ENCODE results near the gene MYB.

The MYB gene

DNA sequence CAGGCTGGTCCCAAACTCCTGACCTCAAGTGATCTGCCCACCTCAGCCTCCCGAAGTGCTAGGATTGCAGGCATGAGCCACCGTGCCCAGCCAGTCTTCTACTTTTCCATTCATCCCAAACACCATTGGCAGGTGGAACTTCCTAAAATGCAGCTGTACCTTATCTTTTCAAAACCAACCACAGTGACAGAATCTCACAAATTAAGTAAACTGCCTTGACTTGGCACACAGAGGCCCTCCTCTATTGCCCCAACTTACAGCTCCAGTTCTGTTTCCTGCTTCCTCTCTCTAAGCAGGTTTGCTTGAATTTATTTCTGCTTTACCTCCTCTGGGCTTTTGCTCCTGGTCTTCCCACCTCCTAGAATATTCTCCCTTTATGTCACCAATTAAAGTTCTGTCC lies 7.6 kb downstream of the MYB start:
- H3K4me2 ChIP-seq: peak overlapping the region; percentile 17 to 75 (median 65); a peak in 20 of 22 replicates

DNA sequence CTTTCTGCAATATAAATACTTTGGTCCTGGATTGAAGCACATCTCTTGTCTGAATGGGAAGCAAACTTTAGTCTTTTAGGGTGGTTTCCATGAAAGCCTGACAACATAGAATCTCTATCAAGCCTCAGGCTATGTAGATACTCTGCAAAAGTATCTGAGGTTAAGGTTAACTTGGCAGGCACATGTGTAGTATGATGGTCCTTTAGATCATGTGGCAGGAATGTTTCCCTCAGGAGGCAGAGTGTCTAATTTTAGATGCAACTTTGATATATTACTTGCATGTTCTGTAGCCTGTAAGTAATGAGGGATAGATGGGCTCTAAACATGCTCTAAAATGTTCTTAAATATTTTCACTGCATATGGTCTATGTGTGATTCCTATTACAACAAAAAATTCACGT lies 8.2 kb downstream of the MYB start:
- Histone ChIP-seq H3K27me3 (no peaks in the 10 kb centered on the region), H3K4me2 (peak overlapping the region; percentile 2 to 79 (median 66); a peak in 21 of 22 replicates), H4K20me1 (peaks cover 0 to 94% (median 30%) of the 10 kb centered on the region in 11 experiments; a peak in 12 of 22 replicates), H3K9ac (peak overlapping the region in 3 of 11 experiments; percentile 14 to 37 (median 18); a peak in 1 of 22 replicates), H3K4me3 (no peak overlapping the region), H3K9me3 (replicated peaks in 1 of 11) (no peaks in the 10 kb centered on the region; a peak in 1 of 22 replicates), H3K27ac (peak overlapping the region in 6 of 11 experiments; percentile 38 to 82 (median 78); a peak in 8 of 22 replicates), H3K36me3 (peaks cover 0 to 98% (median 91%) of the 10 kb centered on the region in 11 experiments; a peak in 19 of 22 replicates), H3K4me1 (peaks cover 53 to 97% (median 83%) of the 10 kb centered on the region in 10 experiments)
- no peak for TF ChIP-seq Cebpa-rat (IDR thresholded peaks at IDR 0.05)

More for the DNA sequence above, 7.6 kb downstream of the MYB start:
- Histone ChIP-seq H3K9me3 (replicated peaks in 1 of 11) (no peaks in the 10 kb centered on the region), H3K4me3 (peak overlapping the region in 2 of 10 experiments; percentile 0; a peak in 1 of 20 replicates), H3K4me1 (peaks cover 54 to 91% (median 77%) of the 10 kb centered on the region in 10 experiments), H3K9ac (peak overlapping the region in 5 of 11 experiments; percentile 14 to 57 (median 27); a peak in 8 of 22 replicates), H3K36me3 (peaks cover 0 to 97% (median 85%) of the 10 kb centered on the region in 11 experiments; a peak in 19 of 22 replicates), H4K20me1 (peaks cover 0 to 93% (median 30%) of the 10 kb centered on the region in 11 experiments; a peak in 12 of 22 replicates), H3K27me3 (no peaks in the 10 kb centered on the region), H3K27ac (peak overlapping the region in 8 of 11 experiments; percentile 18 to 82 (median 44); a peak in 14 of 22 replicates)
- TF ChIP-seq Cebpa-rat (IDR thresholded peaks at IDR 0.05): no peak

DNA sequence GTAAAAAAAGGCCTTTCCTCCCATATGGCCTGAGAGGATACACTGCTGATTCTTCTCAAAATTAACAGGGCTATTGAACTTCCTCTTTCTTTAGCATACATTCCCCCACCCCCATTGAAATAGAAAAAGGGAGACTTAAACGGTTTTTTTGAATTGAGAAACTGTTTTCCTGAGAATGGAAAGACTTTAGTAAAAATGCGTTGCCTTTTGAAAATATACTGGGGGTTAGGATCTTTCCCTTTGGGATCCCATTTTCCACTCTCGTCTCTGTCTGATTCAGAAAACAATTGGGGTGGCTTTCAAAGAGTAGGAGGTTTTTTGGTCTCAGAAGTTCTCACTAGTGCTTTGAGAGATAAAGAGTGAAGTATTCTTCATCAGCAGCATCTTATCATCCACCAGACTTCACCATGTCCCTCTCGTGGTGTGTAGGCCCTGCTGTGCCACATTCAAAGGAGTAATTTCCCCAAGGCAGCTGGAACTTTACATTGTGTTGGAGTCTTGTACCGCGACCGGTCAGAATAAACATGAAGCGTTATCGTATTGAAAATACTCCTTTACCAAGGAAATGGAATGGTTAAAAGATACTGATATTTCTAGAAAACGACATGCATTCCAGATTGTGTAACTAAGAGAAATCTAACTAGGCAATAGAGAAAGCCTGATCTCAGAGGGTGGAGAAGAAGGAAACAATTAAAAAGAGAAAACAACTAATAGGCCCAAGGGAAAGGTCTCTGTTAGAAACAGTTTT lies 10.6 kb downstream of the MYB start:
- Histone ChIP-seq H3K4me3 (no peak overlapping the region; a peak in 1 of 20 replicates), H3K9ac (peak overlapping the region in 10 of 11 experiments; percentile 47 to 69 (median 55); a peak in 18 of 22 replicates), H4K20me1 (peaks cover 0 to 91% (median 18%) of the 10 kb centered on the region in 11 experiments; a peak in 10 of 22 replicates), H3K27ac (peak overlapping the region in 10 of 11 experiments; percentile 51 to 84 (median 78); a peak in 20 of 22 replicates), H3K4me2 (peak overlapping the region; percentile 16 to 79 (median 66)), H3K27me3 (no peaks in the 10 kb centered on the region), H3K9me3 (replicated peaks in 1 of 11) (no peaks in the 10 kb centered on the region; a peak in 1 of 22 replicates), H3K36me3 (peaks cover 0 to 100% (median 97%) of the 10 kb centered on the region in 11 experiments; a peak in 19 of 22 replicates), H3K4me1 (peaks cover 48 to 90% (median 82%) of the 10 kb centered on the region in 10 experiments)
- no peak for TF ChIP-seq Cebpa-rat (IDR thresholded peaks at IDR 0.05)

DNA sequence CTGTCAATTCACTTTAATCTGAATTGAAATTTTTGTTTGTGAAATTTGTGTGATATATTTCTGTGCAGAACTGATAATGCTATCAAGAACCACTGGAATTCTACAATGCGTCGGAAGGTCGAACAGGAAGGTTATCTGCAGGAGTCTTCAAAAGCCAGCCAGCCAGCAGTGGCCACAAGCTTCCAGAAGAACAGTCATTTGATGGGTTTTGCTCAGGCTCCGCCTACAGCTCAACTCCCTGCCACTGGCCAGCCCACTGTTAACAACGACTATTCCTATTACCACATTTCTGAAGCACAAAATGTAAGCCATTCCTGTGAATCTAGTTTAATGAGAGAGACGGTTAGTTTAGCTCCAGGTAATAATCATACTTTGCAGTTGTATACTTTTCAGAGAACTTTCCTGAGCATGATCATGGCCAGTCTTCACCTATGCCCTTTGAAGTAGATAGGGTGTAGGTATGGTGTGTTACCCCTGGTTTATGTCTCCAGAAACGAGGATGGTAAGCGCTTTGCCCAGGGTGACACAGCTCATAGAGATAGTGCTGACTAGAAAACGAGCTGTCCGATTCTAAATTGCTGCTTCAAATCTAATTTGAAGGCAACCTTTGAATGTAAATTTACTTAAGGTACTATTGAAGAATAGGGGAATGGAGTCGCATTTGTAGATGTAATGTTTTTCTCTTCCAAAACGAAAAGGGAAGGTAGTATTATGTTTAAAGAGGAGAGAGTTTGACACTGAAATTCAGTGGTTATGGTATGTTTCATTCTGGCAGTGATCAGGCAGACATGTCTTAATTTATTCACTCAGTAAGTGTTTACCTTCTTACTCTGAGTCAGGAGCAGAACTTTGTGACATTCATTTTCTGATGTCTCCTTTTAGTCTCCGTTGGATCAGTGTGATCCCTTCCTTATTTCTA lies 11.4 kb downstream of the MYB start:
- no peak overlapping the region for H3K4me3 ChIP-seq
- peaks cover 0 to 91% (median 23%) of the 10 kb centered on the region in 11 experiments; a peak in 10 of 22 replicates for H4K20me1 ChIP-seq
- H3K4me1 ChIP-seq: peaks cover 48 to 86% (median 78%) of the 10 kb centered on the region in 10 experiments
- TF ChIP-seq Cebpa-rat (IDR thresholded peaks at IDR 0.05): no peak
- peak overlapping the region in 9 of 11 experiments; percentile 16 to 79 (median 66); a peak in 14 of 22 replicates for H3K4me2 ChIP-seq
- H3K27me3 ChIP-seq: no peaks in the 10 kb centered on the region
- peak overlapping the region in 1 of 11 experiments; percentile 55; a peak in 2 of 22 replicates for H3K9ac ChIP-seq
- H3K27ac ChIP-seq: peak overlapping the region in 9 of 11 experiments; percentile 65 to 84 (median 78); a peak in 17 of 22 replicates
- H3K36me3 ChIP-seq: peaks cover 0 to 100% (median 97%) of the 10 kb centered on the region in 11 experiments; a peak in 19 of 22 replicates
- no peaks in the 10 kb centered on the region; a peak in 1 of 22 replicates for H3K9me3 ChIP-seq (replicated peaks in 1 of 11)

DNA sequence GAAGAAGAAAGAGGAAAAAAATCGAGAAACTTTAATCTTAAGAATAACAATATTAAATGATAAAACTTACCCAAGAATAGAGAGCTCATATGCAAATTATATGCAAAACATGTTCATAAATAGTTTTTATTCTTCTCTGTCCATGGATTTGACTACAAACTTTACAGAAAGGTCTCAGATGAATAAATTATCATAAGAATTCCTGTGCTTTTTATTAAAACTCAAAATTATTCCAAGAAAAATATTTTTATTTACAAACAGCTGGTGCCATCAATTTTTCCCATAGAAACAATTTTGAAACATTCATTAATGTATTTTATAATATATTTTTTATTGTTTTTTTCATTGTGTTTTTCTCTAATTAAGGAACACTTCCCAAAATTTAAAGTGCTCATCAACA lies 12.1 kb downstream of the MYB start:
- H3K9ac ChIP-seq: no peak overlapping the region
- no peak overlapping the region; a peak in 1 of 22 replicates for H3K4me2 ChIP-seq
- peaks cover 48 to 84% (median 74%) of the 10 kb centered on the region in 10 experiments for H3K4me1 ChIP-seq
- no peaks in the 10 kb centered on the region; a peak in 1 of 22 replicates for H3K9me3 ChIP-seq (replicated peaks in 1 of 11)
- H3K36me3 ChIP-seq: peaks cover 0 to 100% (median 99%) of the 10 kb centered on the region in 11 experiments; a peak in 19 of 22 replicates
- peaks cover 0 to 88% (median 23%) of the 10 kb centered on the region in 11 experiments; a peak in 10 of 22 replicates for H4K20me1 ChIP-seq
- H3K27me3 ChIP-seq: no peaks in the 10 kb centered on the region
- no peak for TF ChIP-seq Cebpa-rat (IDR thresholded peaks at IDR 0.05)
- H3K27ac ChIP-seq: peak overlapping the region in 9 of 11 experiments; percentile 10 to 84 (median 77); a peak in 12 of 22 replicates
- no peak overlapping the region for H3K4me3 ChIP-seq

DNA sequence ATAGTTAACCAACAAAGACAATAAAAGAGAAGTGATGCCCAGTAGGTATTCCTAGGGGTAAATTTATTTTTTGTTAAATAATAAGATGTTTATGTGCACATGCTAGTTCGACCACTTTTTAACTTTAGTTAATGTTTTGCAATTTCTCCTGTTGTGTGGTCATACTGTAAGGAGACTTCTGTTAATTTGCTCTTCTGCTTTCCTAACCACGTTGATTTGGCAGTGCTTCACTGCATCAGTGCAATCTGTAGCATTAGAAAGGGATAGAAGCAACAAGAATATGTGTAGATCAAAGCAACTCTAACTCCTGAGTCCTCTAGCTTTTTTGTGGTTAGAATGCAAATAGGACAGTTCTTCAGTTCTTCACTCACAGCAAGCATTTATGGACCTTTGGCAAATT lies 13.9 kb downstream of the MYB start:
- TF ChIP-seq Cebpa-rat (IDR thresholded peaks at IDR 0.05): no peak; a peak in 2 of 22 replicates
- Histone ChIP-seq H3K4me3 (peak overlapping the region in 1 of 10 experiments; percentile 4; a peak in 1 of 20 replicates), H3K9ac (peak overlapping the region in 5 of 11 experiments; percentile 15 to 48 (median 32); a peak in 5 of 22 replicates), H3K9me3 (replicated peaks in 1 of 11) (no peaks in the 10 kb centered on the region; a peak in 1 of 22 replicates), H3K36me3 (peaks cover under 1 to 100% (median 99%) of the 10 kb centered on the region in 11 experiments; a peak in 20 of 22 replicates), H3K27ac (peak overlapping the region in 10 of 11 experiments; percentile 2 to 82 (median 68); a peak in 18 of 22 replicates), H3K4me1 (peaks cover 36 to 66% (median 55%) of the 10 kb centered on the region in 10 experiments), H3K27me3 (no peaks in the 10 kb centered on the region), H3K4me2 (peak overlapping the region in 10 of 11 experiments; percentile 5 to 53 (median 40); a peak in 17 of 22 replicates), H4K20me1 (peaks cover 0 to 78% (median 8%) of the 10 kb centered on the region in 11 experiments; a peak in 9 of 22 replicates)

DNA sequence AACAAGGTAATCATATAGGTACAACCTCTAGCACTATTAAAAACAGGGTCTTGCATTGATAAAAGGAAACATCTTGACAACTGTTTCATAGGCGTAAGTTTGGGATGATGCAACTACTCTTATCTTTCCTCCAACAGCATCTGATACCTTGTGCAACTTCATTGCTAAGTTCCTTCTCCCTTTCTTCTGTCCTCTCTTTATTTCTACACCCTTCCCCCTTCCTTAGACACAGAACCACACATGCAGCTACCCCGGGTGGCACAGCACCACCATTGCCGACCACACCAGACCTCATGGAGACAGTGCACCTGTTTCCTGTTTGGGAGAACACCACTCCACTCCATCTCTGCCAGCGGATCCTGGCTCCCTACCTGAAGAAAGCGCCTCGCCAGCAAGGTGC lies 14.4 kb downstream of the MYB start:
- Histone ChIP-seq H3K9ac (peak overlapping the region in 4 of 11 experiments; percentile 15 to 43 (median 32); a peak in 4 of 22 replicates), H3K27ac (peak overlapping the region in 9 of 11 experiments; percentile 34 to 82 (median 73); a peak in 18 of 22 replicates), H4K20me1 (peaks cover 0 to 78% (median 8%) of the 10 kb centered on the region in 11 experiments; a peak in 9 of 22 replicates), H3K36me3 (peaks cover 5 to 100% (median 99%) of the 10 kb centered on the region in 11 experiments; a peak in 20 of 22 replicates), H3K4me2 (peak overlapping the region in 10 of 11 experiments; percentile 5 to 53 (median 40); a peak in 17 of 22 replicates), H3K27me3 (no peaks in the 10 kb centered on the region), H3K4me1 (peaks cover 31 to 61% (median 51%) of the 10 kb centered on the region in 10 experiments), H3K9me3 (replicated peaks in 1 of 11) (no peaks in the 10 kb centered on the region; a peak in 1 of 22 replicates), H3K4me3 (no peak overlapping the region)
- peak in 7 of 11 experiments; percentile 15 to 77 (median 61); a peak in 7 of 22 replicates for TF ChIP-seq Cebpa-rat (IDR thresholded peaks at IDR 0.05)
